AG10803 (cell line): ENCODE measurements around the gene PMFBP1.

Experiments used
- DNase-seq: peaks from one replicate; pipeline ENCODE4 v3.0.0; 2010; ENCODE audit warnings: low read depth
- H3K4me3 ChIP-seq: 2 replicates; pipeline ENCODE4 v1.5.1; 2011; ENCODE audit warnings: mild to moderate bottlenecking, low read length, control low read depth
- TF ChIP-seq, protein P1 (sequence below): conservative IDR thresholded peaks from 2 replicates; pipeline ENCODE4 v1.5.1; 2011; ENCODE audit warnings: mild to moderate bottlenecking, low read length, control low read depth, inconsistent platforms

PMFBP1 gene

DNA sequence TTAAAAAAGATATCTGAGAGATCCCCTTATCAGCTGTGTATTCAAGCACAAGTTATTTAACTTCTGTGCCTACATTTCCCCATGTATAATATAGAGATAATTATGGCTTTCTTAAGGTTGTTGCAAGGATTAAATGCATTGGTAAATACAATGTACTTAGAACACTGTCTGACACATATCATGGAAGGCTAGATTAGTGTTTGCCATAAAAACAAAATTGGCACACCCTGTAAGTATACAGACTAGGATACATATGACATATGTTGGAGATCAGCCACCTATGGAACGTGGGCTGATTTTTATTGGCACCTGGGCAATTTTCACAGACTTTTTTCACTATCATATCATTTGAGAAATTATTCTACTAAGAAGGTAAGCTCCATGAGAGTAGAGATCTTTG, 2.2 kb downstream of the PMFBP1 start:
- TF ChIP-seq, protein P1, sequence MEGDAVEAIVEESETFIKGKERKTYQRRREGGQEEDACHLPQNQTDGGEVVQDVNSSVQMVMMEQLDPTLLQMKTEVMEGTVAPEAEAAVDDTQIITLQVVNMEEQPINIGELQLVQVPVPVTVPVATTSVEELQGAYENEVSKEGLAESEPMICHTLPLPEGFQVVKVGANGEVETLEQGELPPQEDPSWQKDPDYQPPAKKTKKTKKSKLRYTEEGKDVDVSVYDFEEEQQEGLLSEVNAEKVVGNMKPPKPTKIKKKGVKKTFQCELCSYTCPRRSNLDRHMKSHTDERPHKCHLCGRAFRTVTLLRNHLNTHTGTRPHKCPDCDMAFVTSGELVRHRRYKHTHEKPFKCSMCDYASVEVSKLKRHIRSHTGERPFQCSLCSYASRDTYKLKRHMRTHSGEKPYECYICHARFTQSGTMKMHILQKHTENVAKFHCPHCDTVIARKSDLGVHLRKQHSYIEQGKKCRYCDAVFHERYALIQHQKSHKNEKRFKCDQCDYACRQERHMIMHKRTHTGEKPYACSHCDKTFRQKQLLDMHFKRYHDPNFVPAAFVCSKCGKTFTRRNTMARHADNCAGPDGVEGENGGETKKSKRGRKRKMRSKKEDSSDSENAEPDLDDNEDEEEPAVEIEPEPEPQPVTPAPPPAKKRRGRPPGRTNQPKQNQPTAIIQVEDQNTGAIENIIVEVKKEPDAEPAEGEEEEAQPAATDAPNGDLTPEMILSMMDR: no peak
- no peak for DNase-seq
- no peak overlapping the region for H3K4me3 ChIP-seq

DNA sequence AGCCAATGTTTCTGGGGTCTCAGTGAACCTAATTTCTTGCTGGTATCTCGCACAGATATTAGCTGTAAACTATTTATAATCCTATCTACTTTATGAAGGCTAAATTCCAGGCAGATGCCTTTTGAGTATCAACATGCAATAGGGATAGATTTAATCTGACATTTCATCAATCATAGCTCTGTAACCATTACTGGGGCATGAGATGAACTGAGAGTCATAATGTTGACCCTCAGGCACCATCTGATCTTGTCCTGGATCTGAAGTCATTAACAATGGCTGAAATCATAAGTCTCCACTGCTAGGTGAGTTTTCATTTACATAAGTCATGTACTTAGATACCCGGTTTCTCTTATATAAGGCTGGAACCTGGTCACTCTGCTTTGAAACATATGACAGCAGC, 3.6 kb downstream of the PMFBP1 start:
- TF ChIP-seq, protein P1: no peak

DNA sequence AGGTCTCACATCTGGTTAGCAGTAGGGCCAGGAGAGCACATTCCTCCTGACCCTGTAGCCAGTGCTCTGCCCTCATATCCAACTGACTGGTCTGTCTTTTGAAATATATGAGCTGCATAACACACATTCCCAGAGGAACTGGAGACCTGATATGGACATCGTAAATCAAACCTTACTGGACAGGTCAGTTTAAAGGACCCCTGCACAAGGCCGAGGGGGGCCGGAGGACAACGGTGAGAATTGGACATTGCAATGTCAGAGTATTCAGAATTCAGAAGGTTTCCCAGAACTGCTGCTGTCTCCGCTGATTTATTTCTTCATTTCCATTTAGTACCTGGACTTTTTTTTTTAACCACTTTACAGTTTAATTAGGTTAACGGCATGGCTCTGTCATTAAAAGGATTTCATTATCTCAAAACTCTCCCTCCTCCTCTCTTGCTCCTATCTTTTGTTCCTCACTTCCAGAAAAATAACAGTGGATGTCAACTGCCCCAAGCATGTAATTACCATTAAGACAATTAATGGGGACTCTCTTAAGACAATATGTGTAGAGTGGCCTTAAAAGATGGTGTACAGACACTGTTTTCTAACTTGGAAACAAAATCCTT, 4.9 kb downstream of the PMFBP1 start:
- H3K4me3 ChIP-seq: no peak overlapping the region
- no peak for DNase-seq
- TF ChIP-seq, protein P1: no peak

More for the DNA sequence above, 3.6 kb downstream of the PMFBP1 start:
- H3K4me3 ChIP-seq: no peak overlapping the region
- DNase-seq: no peak

DNA sequence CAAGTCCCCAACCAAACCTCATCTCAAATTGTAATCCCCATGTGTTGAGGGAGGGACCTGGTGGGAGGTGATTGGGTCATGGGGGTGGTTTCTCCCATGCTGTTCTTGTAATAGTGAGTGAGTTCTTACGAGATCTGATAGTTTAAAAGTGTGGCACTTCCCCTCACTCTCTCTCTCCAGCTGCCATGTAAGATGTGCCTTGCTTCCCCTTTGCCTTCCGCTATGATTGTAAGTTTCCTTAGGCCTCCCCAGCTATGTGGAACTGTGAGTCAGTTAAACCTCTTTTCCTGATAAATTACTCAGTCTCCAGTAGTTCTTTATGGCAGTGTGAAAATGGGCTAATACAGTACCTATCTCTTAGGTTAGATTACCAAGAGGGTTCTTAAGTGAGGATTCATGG, 5.8 kb downstream of the PMFBP1 start:
- DNase-seq: no peak
- TF ChIP-seq, protein P1: no peak
- no peak overlapping the region for H3K4me3 ChIP-seq

DNA sequence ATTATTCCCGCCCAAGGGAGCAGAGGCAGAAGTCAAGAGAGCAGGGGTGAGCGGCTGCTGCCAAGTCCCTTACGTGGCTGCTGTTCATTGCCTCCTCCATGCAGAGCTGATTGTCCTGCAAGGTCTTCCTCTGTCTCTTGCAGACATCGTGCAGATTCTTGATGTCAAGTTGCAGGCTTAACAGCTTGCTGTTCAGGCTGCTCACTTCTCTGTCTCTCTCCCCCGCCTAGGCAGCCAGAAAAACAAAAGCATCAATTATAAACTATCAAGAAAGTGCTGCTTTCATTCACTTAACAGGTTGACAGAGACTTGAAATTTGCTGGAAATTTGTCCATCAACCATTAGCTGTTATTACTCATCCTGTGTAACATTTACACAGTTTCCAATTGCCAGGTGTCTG, 7.3 kb downstream of the PMFBP1 start:
- no peak for DNase-seq
- H3K4me3 ChIP-seq: no peak overlapping the region
- TF ChIP-seq, protein P1: no peak

DNA sequence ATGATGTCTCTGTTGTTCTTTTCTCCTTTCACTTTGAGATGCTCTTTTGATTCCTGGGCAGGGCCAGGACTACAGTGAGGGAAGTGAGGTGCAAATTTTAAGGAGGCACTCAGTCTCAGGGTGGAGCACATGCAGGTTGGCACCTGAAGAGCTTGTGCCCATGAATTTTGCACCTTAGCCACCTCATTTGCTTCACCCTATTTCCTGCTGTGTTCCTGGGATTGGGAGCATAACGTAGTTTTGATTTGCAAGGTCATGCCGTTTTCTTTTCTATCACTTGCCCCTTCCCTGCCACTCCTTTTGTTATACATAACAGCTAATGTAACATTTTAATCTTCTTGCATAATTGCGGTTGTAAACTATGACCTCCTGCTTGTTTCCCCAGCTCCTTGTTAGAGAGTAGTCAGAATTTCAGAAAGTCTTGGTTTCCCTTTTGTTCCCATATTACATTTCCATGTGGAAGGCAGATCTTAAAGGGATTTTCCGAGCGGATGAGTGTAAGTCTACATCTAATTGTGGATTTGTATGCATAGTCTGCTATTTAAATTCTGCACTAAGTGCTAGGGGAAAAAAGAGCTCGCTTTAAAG, 9.8 kb downstream of the PMFBP1 start:
- TF ChIP-seq, protein P1: no peak
- no peak overlapping the region for H3K4me3 ChIP-seq

DNA sequence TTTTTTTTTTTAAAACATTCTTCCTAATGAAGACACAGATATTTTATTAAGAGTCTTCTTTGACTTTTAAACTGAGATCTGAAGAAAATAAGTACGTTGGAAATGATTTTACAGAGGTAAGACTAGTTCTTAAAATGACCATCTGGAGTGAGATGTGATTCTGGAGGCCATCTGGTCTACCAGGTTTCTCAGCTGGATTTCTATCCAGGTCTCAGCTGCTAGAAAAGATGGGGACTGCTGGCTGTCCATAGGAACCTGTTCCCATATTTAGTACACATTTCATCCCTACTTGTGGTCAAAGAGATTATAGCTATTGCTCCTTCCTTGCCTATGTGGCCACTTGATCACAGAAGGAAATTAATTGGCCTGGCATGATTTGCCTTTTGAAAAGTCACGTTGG, 12.2 kb downstream of the PMFBP1 start:
- no peak overlapping the region for H3K4me3 ChIP-seq
- no peak for DNase-seq
- TF ChIP-seq, protein P1: no peak

More for the DNA sequence above, 9.8 kb downstream of the PMFBP1 start:
- DNase-seq: no peak
